Heart left ventricle (tissue), 13 donors: ENCODE measurements around the gene DND1.

Experiments used
- CTCF ChIP-seq, 12 donors: fragments of 200-600 bp; sonication (generic) in 4 of 12; IDR thresholded peaks; one replicate each; pipeline versions ENCODE4 v1.5.0 to v1.8.0; 2018 to 2022; ENCODE audit warnings: antibody characterized with exemption in 12 of 12, mild to moderate bottlenecking in 5 of 12
- POLR2A ChIP-seq, 2 donors: fragments of 450-650 bp; IDR thresholded peaks; one replicate each; pipeline ENCODE4 v1.6.1; 2017; ENCODE audit warnings: antibody characterized with exemption in 2 of 2, mild to moderate bottlenecking in 2 of 2, moderate library complexity in 2 of 2
- donor health status: ischemic (EF 13 %, LVEDD 7.1; RV severe dilation, severe dysfunction).
- donor health status: DM: no; HTN: yes; CAD: no.
- donor health status: DM: no; HTN: no; CAD: no.
- donor health status: ischemic (EF 25% LVEDD 6.9; RV normal size, moderate dysfunction).
- donor health status: ischemic (EF 25% LVEDD 5.7; RV mildly dilated, moderate dysfunction).
- donor health status: ischemic (EF 35%, LVEDD 5.7; RV mildly dilated, moderate dysfunction).
- donor health status: nonischemic (EF 11% LVEDD 7.7; RV severe dilation, severe dysfunction).
- donor health status: DM: yes; HTN: yes; CAD: no.
- donor health status: PGD.
- donor health status: ischemic (EF 29% LVEDD 5.4; RV normal size, mild dysfunction).
- donor health status: nonischemic (EF 23%, LVEDD 6.1; RV moderate dilation, normal function).

DNA sequence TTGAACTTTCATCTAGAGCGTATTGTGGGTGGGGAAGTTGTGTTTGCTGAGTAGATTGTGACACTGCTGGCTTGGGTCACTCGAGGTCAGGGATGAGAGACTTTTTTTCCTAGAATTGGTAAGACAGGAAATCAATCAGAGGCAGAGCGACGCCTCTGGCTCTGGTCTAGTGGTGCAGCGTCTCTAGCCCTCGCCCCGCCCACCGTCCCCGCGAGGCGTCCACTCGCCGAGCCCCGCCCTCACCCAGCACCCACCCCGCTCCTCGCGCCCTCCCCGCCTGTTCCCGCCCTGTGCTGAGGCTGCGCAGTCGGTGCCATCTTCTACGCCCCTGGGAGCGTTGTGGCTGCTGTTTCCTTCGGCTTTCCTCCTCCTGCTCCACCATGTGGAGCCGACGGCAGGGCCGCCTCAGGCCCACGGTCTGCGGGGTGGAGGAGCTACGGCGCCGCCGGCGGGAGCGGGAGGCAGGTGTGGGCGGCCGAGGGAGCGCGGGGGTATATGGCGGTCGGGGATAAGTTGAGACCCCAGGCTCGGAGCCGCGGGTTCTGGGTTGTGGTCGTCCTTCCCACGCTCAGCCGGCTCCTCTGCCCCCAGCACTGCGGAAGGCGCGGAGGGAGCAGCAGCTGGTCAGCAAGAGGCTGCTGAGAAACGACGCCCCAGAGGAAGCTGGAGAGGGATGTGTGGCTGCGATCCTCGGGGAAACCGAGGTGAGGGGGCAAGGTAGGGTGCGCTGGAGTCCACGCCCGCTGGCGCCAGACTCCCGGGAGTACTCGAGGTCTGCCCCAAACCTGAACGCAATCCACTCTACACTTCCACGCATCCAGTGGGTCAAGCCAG, 34.0 kb downstream of the DND1 start, which contains the start of gene TMCO6:
- TF ChIP-seq CTCF (IDR thresholded peaks at IDR 0.05), result peak; percentile 58 to 87 (median 70)
- TF ChIP-seq POLR2A (IDR thresholded peaks at IDR 0.05), result peak in 1 of 2 donors; percentile 67
